CD14-positive monocyte (primary cell): ENCODE measurements around the gene ANKRD44. TPM values are rescaled to one million over a fixed set of nuclear protein-coding genes. Genes with fewer than 3 reads are reported as not detected.

Experiments used
- DNase-seq, 3 donors: peaks; one replicate each; pipeline ENCODE4 v3.0.0-alpha.2; 2011 to 2022
- H2AFZ ChIP-seq: 2 replicates; pipeline ENCODE4 v1.6.0; 2012; ENCODE audit warnings: mild to moderate bottlenecking, low read depth, low read length, inconsistent platforms; ENCODE audit not compliant: insufficient read depth, poor library complexity, severe bottlenecking
- H3K27ac ChIP-seq, 2 donors: 1 replicate in 1 of 2; 2 replicates in 1 of 2; pipeline ENCODE4 v1.5.1; 2012 to 2013; ENCODE audit warnings: low read length in 2 of 2, control low read depth in 1 of 2, inconsistent platforms in 1 of 2, low read depth in 1 of 2, mild to moderate bottlenecking in 1 of 2
- H3K27me3 ChIP-seq, 2 donors: one replicate each; pipeline versions ENCODE4 v1.6.0 to v1.6.1; 2011 to 2013; ENCODE audit warnings: low read length in 2 of 2; ENCODE audit not compliant: control insufficient read depth in 2 of 2, insufficient read depth in 2 of 2
- H3K36me3 ChIP-seq, 2 donors: replicated peaks in 1 of 2; 1 replicate in 1 of 2; 2 replicates in 1 of 2; pipeline versions ENCODE4 v1.5.1 to v1.6.1; 2012 to 2013; ENCODE audit warnings: low read length in 2 of 2, control low read depth in 1 of 2, inconsistent platforms in 1 of 2, mild to moderate bottlenecking in 1 of 2; ENCODE audit not compliant: insufficient read depth in 2 of 2, control insufficient read depth in 1 of 2
- H3K4me1 ChIP-seq, 2 donors: 1 replicate in 1 of 2; 2 replicates in 1 of 2; pipeline versions ENCODE4 v1.5.1 to v1.6.1; 2012 to 2013; ENCODE audit warnings: low read length in 2 of 2, control low read depth in 1 of 2, inconsistent platforms in 1 of 2, mild to moderate bottlenecking in 1 of 2, moderate library complexity in 1 of 2; ENCODE audit not compliant: insufficient read depth in 2 of 2, control insufficient read depth in 1 of 2
- H3K4me2 ChIP-seq: replicated peaks from 2 replicates; pipeline ENCODE3; 2012; ENCODE audit warnings: low read length, moderate library complexity, mild to moderate bottlenecking; ENCODE audit not compliant: poor library complexity, severe bottlenecking; ENCODE audit errors: extremely low read depth
- H3K4me3 ChIP-seq, 3 experiments: fragments of 200-600 bp in 1 of 3; sonication (generic) in 1 of 3; replicated peaks in 1 of 3; 1 replicate in 2 of 3; 2 replicates in 1 of 3; pipeline ENCODE4 v1.5.1; 2011 to 2013; ENCODE audit warnings: low read length in 3 of 3, mild to moderate bottlenecking in 3 of 3, control low read depth in 2 of 3, low read depth in 2 of 3, inconsistent platforms in 1 of 3, moderate library complexity in 1 of 3
- H3K79me2 ChIP-seq: 2 replicates; pipeline ENCODE4 v1.6.0; 2012; ENCODE audit warnings: mild to moderate bottlenecking, control low read depth, inconsistent platforms, low read length, moderate library complexity; ENCODE audit not compliant: insufficient read depth
- H3K9ac ChIP-seq: 2 replicates; pipeline ENCODE4 v1.6.0; 2017; ENCODE audit warnings: low read length, mild to moderate bottlenecking; ENCODE audit not compliant: insufficient read depth, poor library complexity, severe bottlenecking
- H3K9me3 ChIP-seq, 2 donors: replicated peaks in 1 of 2; 1 replicate in 1 of 2; 2 replicates in 1 of 2; pipeline versions ENCODE4 v1.5.1 to v1.6.1; 2012 to 2013; ENCODE audit warnings: low read length in 2 of 2, control low read depth in 1 of 2; ENCODE audit not compliant: control insufficient read depth in 1 of 2, insufficient read depth in 1 of 2
- H4K20me1 ChIP-seq: 2 replicates; pipeline ENCODE4 v1.6.0; 2012; ENCODE audit warnings: mild to moderate bottlenecking, low read length, control low read depth, moderate library complexity; ENCODE audit not compliant: insufficient read depth
- H3K27ac Mint-ChIP-seq, 7 donors: one replicate each; pipeline ENCODE4 v1.8.0; 2020; ENCODE audit warnings: mild to moderate bottlenecking in 7 of 7, mixed read lengths in 7 of 7, moderate library complexity in 6 of 7, inconsistent platforms in 2 of 7
- H3K27me3 Mint-ChIP-seq, 3 donors: one replicate each; pipeline ENCODE4 v1.8.0; 2021 to 2022; ENCODE audit warnings: low read depth in 3 of 3, mild to moderate bottlenecking in 3 of 3, mixed read lengths in 3 of 3, moderate library complexity in 3 of 3, inconsistent platforms in 1 of 3
- H3K36me3 Mint-ChIP-seq, 2 donors: one replicate each; pipeline ENCODE4 v1.8.0; 2020; ENCODE audit warnings: mixed read lengths in 2 of 2, inconsistent platforms in 1 of 2, mild to moderate bottlenecking in 1 of 2
- H3K4me1 Mint-ChIP-seq: one replicate; pipeline ENCODE4 v1.8.0; 2020; ENCODE audit warnings: mild to moderate bottlenecking, mixed read lengths
- H3K4me3 Mint-ChIP-seq, 2 donors: one replicate each; pipeline ENCODE4 v1.8.0; 2020; ENCODE audit warnings: mild to moderate bottlenecking in 2 of 2, mixed read lengths in 2 of 2, moderate library complexity in 1 of 2
- H3K9me3 Mint-ChIP-seq, 7 donors: one replicate each; pipeline ENCODE4 v1.8.0; 2020 to 2022; ENCODE audit warnings: mixed read lengths in 7 of 7, mild to moderate bottlenecking in 6 of 7, moderate library complexity in 6 of 7, inconsistent platforms in 2 of 7
- WGBS: methylation state at CpG from one replicate; pipeline ENCODE4 v1.1.5; 2013; ENCODE audit warnings: missing lambda C conversion rate; ENCODE audit not compliant: insufficient coverage; 5-methylcytosine and 5-hydroxymethylcytosine counted together
- intact Hi-C, 2 donors: fragments of 100-400 bp; cut with micrococcal nuclease; formaldehyde crosslinking; loops; one replicate each; pipeline versions ENCODE4 v1.15.0 to v1.15.1; 2023
- polyA plus RNA-seq, 3 donors: library from polyadenylated mRNA; depleted of rRNA in 1 of 3; unstranded in 2 of 3; stranded (reverse) in 1 of 3; fragments of 300-500 nt in 2 of 3; fragments of >200 nt in 1 of 3; fragmentation: Illumina TruSeq in 2 of 3; gene quantifications; 1 replicate in 2 of 3; 2 replicates in 1 of 3; pipeline ENCODE4 v1.2.3, GENCODE V29; 2012 to 2021
- TF ChIP-seq, protein P1 (sequence below): fragments of 200-600 bp; IDR thresholded peaks from one replicate; pipeline ENCODE4 v1.8.0; 2022; ENCODE audit warnings: antibody characterized with exemption, mild to moderate bottlenecking

Gene ANKRD44
- polyA plus RNA-seq, 3 donors: 55.7 to 91.9 (median 64.9) TPM

DNA sequence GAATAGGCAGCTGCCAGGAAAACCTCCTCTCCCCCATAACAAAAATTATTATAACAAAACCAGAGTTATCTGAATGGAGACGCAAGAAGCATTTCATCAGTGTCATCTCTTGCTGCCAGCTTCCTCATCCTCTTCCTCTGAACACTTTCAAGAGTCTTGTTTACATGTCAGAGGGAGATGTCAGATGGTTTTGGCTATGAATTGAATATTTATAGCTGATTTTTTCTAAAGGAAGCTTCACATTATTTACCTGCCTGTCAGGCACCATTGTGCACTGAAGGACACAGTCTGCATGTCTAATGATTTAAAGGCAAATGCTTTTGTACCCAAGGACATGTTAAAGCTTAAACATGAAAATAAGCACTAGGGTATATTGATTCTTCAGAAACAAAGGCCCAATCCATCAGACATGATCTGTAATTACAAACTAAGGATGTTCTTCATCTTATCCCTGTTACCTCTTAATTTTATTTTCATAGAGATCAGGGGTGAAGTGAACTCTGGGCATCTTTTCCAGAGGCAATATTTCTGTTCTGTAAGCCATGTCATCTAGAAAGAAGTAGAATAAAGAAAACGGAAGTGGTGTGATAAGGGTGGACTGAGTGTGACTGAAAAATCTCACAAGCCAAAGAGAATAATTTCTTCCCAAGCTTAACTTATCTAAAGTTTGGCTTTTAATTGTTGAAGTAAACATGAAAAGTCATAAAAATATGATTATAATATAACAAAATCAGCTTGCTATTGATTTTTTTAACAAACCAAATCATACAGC lies 168.7 kb downstream of the ANKRD44 start:
- H3K4me2 ChIP-seq: peak overlapping the region; percentile 38

DNA sequence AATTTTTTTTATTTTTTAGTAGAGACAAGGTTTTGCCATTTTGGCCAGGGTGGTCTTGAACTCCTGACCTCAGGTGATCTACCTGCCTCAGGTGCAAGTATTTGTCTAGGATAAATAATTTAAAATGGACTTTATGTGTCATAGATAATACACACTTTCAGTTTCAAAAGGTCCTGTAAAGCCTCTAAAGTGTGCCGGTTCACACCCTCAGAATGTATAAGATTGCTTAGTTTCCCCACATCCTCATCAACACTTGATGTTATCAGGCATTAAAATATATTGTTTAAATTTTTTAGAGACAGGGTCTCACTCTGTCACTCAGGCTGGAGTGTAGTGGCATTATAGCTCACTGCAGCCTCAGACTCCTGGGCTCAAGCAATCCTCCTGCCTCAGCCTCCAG lies 170.5 kb downstream of the ANKRD44 start:
- Mint-ChIP-seq H3K27ac (peak overlapping the region in 4 of 7 donors; percentile 38 to 75 (median 49)), H3K4me1 (peaks cover 51% of the 10 kb centered on the region), H3K4me3 (no peak overlapping the region), H3K9me3 (no peaks in the 10 kb centered on the region), H3K27me3 (no peaks in the 10 kb centered on the region), H3K36me3 (peaks cover 22 to 33% of the 10 kb centered on the region in 2 donors)
- no peak for DNase-seq
- no peaks in the 10 kb centered on the region for H3K9me3 ChIP-seq
- H3K4me3 ChIP-seq: no peak overlapping the region
- H3K36me3 ChIP-seq: peaks cover 1 to 20% of the 10 kb centered on the region in 2 donors
- TF ChIP-seq, protein P1, sequence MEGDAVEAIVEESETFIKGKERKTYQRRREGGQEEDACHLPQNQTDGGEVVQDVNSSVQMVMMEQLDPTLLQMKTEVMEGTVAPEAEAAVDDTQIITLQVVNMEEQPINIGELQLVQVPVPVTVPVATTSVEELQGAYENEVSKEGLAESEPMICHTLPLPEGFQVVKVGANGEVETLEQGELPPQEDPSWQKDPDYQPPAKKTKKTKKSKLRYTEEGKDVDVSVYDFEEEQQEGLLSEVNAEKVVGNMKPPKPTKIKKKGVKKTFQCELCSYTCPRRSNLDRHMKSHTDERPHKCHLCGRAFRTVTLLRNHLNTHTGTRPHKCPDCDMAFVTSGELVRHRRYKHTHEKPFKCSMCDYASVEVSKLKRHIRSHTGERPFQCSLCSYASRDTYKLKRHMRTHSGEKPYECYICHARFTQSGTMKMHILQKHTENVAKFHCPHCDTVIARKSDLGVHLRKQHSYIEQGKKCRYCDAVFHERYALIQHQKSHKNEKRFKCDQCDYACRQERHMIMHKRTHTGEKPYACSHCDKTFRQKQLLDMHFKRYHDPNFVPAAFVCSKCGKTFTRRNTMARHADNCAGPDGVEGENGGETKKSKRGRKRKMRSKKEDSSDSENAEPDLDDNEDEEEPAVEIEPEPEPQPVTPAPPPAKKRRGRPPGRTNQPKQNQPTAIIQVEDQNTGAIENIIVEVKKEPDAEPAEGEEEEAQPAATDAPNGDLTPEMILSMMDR: no peak
- H2AFZ ChIP-seq: no peak overlapping the region
- peak overlapping the region in 1 of 2 donors; percentile 39 for H3K27ac ChIP-seq
- H3K27me3 ChIP-seq: no peaks in the 10 kb centered on the region
- no peak overlapping the region for H3K9ac ChIP-seq
- peaks cover 78% of the 10 kb centered on the region for H3K79me2 ChIP-seq
- peaks cover 56% of the 10 kb centered on the region for H4K20me1 ChIP-seq
- peaks cover 51 to 60% of the 10 kb centered on the region in 2 donors for H3K4me1 ChIP-seq
- no peak overlapping the region for H3K4me2 ChIP-seq
- intact Hi-C loops: no loop called here
- WGBS: no CpG with 5 or more reads among the region's 1 CpG

More for the DNA sequence above, 168.7 kb downstream of the ANKRD44 start:
- Histone ChIP-seq H3K27me3 (no peaks in the 10 kb centered on the region), H3K9me3 (no peaks in the 10 kb centered on the region), H3K27ac (peak overlapping the region in 1 of 2 donors; percentile 66), H3K36me3 (peaks cover 2 to 7% of the 10 kb centered on the region in 2 donors), H3K4me1 (peaks cover 56 to 77% of the 10 kb centered on the region in 2 donors), H3K79me2 (peaks cover 63% of the 10 kb centered on the region), H4K20me1 (peaks cover 37% of the 10 kb centered on the region), H3K9ac (no peak overlapping the region), H2AFZ (no peak overlapping the region), H3K4me3 (peak overlapping the region in 1 of 3 experiments; percentile 10)
- intact Hi-C loops: no loop called here
- peak in 2 of 3 donors; percentile 28 to 46 for DNase-seq
- H3K27me3 Mint-ChIP-seq: no peaks in the 10 kb centered on the region
- peaks cover 10 to 14% of the 10 kb centered on the region in 2 donors for H3K36me3 Mint-ChIP-seq
- H3K27ac Mint-ChIP-seq: peak overlapping the region; percentile 60 to 77 (median 72)
- TF ChIP-seq, protein P1: no peak
- H3K9me3 Mint-ChIP-seq: no peaks in the 10 kb centered on the region
- WGBS: no CpG with 5 or more reads among the region's 2 CpGs
- H3K4me1 Mint-ChIP-seq: peaks cover 59% of the 10 kb centered on the region
- no peak overlapping the region for H3K4me3 Mint-ChIP-seq
